Fibroblast of pulmonary artery (primary cell): ENCODE results near the gene ANKRD42.

Experiments
- DNase-seq: peaks from one replicate; pipeline ENCODE4 v3.0.0-alpha.2; 2010; ENCODE audit warnings: low read depth
- H3K4me3 ChIP-seq: replicated peaks from 2 replicates; pipeline ENCODE4 v1.5.1; 2011; ENCODE audit warnings: low read depth, mild to moderate bottlenecking, control low read depth, low read length, moderate library complexity
- TF ChIP-seq, protein P1 (sequence below): IDR thresholded peaks from 2 replicates; pipeline ENCODE4 v1.5.1; 2011; ENCODE audit warnings: mild to moderate bottlenecking, control low read depth, low read length, inconsistent platforms; ENCODE audit errors: missing control alignments

The ANKRD42 gene

GRCh38 chr11:83285771-83286528 lies 92.4 kb downstream of the ANKRD42 start, which contains the start of gene CCDC90B:
TSS of gene CCDC90B (minus strand) at chr11:83286367. CDS start at chr11:83285972, 395 bp downstream.
- peak within 1 kb of the TSS; percentile 97 for H3K4me3 ChIP-seq
- TF ChIP-seq, protein P1, sequence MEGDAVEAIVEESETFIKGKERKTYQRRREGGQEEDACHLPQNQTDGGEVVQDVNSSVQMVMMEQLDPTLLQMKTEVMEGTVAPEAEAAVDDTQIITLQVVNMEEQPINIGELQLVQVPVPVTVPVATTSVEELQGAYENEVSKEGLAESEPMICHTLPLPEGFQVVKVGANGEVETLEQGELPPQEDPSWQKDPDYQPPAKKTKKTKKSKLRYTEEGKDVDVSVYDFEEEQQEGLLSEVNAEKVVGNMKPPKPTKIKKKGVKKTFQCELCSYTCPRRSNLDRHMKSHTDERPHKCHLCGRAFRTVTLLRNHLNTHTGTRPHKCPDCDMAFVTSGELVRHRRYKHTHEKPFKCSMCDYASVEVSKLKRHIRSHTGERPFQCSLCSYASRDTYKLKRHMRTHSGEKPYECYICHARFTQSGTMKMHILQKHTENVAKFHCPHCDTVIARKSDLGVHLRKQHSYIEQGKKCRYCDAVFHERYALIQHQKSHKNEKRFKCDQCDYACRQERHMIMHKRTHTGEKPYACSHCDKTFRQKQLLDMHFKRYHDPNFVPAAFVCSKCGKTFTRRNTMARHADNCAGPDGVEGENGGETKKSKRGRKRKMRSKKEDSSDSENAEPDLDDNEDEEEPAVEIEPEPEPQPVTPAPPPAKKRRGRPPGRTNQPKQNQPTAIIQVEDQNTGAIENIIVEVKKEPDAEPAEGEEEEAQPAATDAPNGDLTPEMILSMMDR, result peak; percentile 3
- peak; percentile 99 for DNase-seq

DNA sequence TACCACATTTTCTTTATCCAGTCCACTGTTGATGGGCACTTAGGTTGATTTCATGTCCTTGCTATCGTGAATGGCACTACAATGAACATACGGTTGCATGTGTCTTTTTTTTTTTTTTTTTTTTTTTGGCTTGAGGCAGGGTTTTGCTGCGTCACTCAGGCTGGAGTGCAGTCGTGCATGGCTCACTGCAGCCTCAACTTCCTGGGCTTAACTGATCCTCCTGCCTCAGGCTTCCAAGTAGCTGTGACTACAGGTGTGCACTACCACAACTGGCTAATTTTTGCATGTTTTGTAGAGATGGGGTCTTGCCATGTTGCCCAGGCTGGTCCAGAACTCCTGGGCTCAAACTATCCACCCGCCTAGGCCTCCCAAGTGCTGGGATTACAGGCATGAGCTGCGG lies 94.1 kb downstream of the ANKRD42 start:
- TF ChIP-seq, protein P1, result no peak

GRCh38 chr11:83292709-83293456 lies 99.4 kb downstream of the ANKRD42 start:
- DNase-seq, result peak; percentile 82
- H3K4me3 ChIP-seq, result peak overlapping the region; percentile 33
- TF ChIP-seq, protein P1, result peak; percentile 89

More for the DNA sequence above, 94.1 kb downstream of the ANKRD42 start:
- no peak for DNase-seq
- no peak overlapping the region for H3K4me3 ChIP-seq

DNA sequence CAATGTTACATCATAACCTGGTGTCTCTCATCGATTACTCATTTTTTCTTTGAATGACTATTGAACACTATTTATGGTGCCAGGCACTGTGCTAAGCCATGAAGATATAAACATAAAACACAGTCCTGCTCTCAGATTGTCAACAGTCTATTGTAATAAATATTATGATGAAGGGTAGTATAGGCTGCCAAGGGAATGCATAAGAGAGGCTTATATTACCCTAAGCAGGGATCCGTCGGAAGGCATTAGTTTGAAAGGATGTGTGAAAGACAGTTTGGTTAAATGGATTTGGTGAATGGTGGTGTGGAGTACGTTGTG lies 99.9 kb downstream of the ANKRD42 start:
- TF ChIP-seq, protein P1, result no peak
- DNase-seq, result no peak
- H3K4me3 ChIP-seq, result no peak overlapping the region

DNA sequence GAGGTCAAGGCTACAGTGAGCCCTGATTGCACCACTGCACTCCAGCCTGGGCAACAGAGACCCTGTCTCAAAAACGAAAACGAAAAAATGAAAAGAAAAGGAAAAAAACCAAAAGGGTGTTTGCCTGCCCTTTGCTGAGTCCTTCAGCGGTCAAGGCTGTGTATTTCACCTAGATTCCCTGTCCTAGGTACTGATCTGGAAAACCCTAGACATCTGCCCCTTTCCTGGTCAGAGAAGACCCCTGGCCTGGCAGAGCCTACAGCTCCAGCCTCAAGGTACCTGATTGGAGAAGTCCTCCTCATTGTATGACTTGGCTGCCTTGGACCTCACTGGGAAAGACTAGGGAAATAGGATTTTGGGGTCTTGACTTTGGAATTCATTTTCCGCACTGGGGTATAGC lies 100.7 kb downstream of the ANKRD42 start:
- TF ChIP-seq, protein P1, result no peak
- no peak for DNase-seq
- no peak overlapping the region for H3K4me3 ChIP-seq
